Measurements from ENCODE around the gene SMG6. TPM values are rescaled to one million over a fixed set of nuclear protein-coding genes. Genes with fewer than 3 reads are reported as not detected.

Gene SMG6
- total RNA-seq, 1 donor from 2014 or later, result 38.1 TPM

DNA sequence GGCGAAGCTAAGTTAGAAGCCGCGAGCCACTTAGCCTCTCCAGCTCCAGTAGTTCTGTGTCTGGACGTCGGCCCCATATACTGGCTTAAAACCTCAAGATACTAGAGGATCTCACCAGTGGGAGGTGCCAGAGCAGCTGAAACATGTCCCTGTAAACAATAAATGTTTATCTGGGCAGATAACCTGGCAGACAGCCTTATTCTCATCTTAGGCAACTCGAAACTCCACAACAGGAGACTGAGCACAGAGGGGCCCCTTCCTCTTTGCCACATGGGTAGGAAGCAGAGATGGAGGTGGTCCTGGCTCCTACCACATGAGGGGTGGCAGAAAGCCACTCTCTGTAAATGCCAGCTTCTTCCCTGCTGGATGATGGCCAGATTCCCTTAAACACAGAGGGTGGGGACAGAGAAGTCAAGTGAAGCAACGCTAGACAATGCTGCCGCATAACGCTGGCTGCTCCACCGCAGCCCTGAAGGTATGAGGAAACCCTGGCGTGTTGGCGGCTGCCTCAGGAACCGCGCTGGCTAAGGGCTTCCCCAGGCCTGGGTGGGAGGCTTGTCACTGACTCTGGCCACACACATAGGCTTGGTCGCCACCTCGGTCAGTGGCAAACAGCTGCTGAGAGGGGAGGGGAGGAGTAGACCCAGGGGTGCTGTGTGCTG lies 180.8 kb downstream of the SMG6 start:
- TF ChIP-seq, protein P1, sequence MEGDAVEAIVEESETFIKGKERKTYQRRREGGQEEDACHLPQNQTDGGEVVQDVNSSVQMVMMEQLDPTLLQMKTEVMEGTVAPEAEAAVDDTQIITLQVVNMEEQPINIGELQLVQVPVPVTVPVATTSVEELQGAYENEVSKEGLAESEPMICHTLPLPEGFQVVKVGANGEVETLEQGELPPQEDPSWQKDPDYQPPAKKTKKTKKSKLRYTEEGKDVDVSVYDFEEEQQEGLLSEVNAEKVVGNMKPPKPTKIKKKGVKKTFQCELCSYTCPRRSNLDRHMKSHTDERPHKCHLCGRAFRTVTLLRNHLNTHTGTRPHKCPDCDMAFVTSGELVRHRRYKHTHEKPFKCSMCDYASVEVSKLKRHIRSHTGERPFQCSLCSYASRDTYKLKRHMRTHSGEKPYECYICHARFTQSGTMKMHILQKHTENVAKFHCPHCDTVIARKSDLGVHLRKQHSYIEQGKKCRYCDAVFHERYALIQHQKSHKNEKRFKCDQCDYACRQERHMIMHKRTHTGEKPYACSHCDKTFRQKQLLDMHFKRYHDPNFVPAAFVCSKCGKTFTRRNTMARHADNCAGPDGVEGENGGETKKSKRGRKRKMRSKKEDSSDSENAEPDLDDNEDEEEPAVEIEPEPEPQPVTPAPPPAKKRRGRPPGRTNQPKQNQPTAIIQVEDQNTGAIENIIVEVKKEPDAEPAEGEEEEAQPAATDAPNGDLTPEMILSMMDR (IDR thresholded peaks at IDR 0.05; ENCODE audit: unreplicated experiment), result no peak
- DNase-seq (ENCODE audit: low spot score), result no peak
- Mint-ChIP-seq H3K9me3 (ENCODE audit: unreplicated experiment) (no peaks in the 10 kb centered on the region), H3K4me1 (ENCODE audit: unreplicated experiment) (peaks cover 25% of the 10 kb centered on the region), H3K27me3 (ENCODE audit: unreplicated experiment) (no peaks in the 10 kb centered on the region), H3K4me3 (ENCODE audit: unreplicated experiment) (no peak overlapping the region), H3K27ac (ENCODE audit: unreplicated experiment) (no peak overlapping the region), H3K36me3 (ENCODE audit: low read depth, unreplicated experiment) (peaks cover 6% of the 10 kb centered on the region)

- DNase-seq (ENCODE audit: low spot score), result no peak
- Mint-ChIP-seq H3K27me3 (ENCODE audit: unreplicated experiment) (no peaks in the 10 kb centered on the region), H3K4me1 (ENCODE audit: unreplicated experiment) (peaks cover 25% of the 10 kb centered on the region), H3K4me3 (ENCODE audit: unreplicated experiment) (no peak overlapping the region), H3K9me3 (ENCODE audit: unreplicated experiment) (no peaks in the 10 kb centered on the region), H3K36me3 (ENCODE audit: low read depth, unreplicated experiment) (peaks cover 6% of the 10 kb centered on the region), H3K27ac (ENCODE audit: unreplicated experiment) (no peak overlapping the region)
- TF ChIP-seq, protein P1 (IDR thresholded peaks at IDR 0.05; ENCODE audit: unreplicated experiment), result no peak
Measured at GRCh38 chr17:2120586-2121335, 182.8 kb downstream of the SMG6 start.

GRCh38 chr17:2113279-2113622 lies 190.3 kb downstream of the SMG6 start:
- Mint-ChIP-seq H3K27me3 (ENCODE audit: unreplicated experiment) (no peaks in the 10 kb centered on the region), H3K9me3 (ENCODE audit: unreplicated experiment) (no peaks in the 10 kb centered on the region), H3K27ac (ENCODE audit: unreplicated experiment) (no peak overlapping the region), H3K4me3 (ENCODE audit: unreplicated experiment) (no peak overlapping the region), H3K36me3 (ENCODE audit: low read depth, unreplicated experiment) (no peaks in the 10 kb centered on the region), H3K4me1 (ENCODE audit: unreplicated experiment) (no peaks in the 10 kb centered on the region)
- TF ChIP-seq, protein P1 (IDR thresholded peaks at IDR 0.05; ENCODE audit: unreplicated experiment), result no peak
- no peak for DNase-seq (ENCODE audit: low spot score)

DNA sequence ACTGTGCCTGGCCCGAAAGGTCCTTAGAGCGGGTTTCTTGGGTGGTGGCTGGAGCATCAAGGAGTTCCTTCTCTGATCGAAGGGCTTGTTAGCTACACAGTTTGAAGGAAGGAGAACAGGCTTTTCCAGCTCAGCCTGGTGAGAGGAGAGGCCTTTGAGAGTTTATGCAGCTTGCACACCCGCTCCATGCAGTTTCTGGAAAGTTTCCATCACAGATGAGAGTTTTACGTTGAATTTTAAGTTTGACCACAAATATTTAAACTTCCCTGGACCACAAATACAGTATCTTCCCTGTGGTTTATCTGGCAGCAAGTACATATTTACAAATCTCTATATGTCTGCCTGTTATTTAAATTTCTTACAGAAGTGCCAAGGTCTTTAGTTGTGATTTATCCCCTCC lies 191.9 kb downstream of the SMG6 start:
- H3K4me3 Mint-ChIP-seq (ENCODE audit: unreplicated experiment), result no peak overlapping the region
- no peak overlapping the region for H3K27ac Mint-ChIP-seq (ENCODE audit: unreplicated experiment)
- peaks cover 13% of the 10 kb centered on the region for H3K4me1 Mint-ChIP-seq (ENCODE audit: unreplicated experiment)
- no peaks in the 10 kb centered on the region for H3K36me3 Mint-ChIP-seq (ENCODE audit: low read depth, unreplicated experiment)
- no peak for DNase-seq (ENCODE audit: low spot score)
- H3K27me3 Mint-ChIP-seq (ENCODE audit: unreplicated experiment), result no peaks in the 10 kb centered on the region
- TF ChIP-seq, protein P1 (IDR thresholded peaks at IDR 0.05; ENCODE audit: unreplicated experiment), result no peak
- no peaks in the 10 kb centered on the region for H3K9me3 Mint-ChIP-seq (ENCODE audit: unreplicated experiment)

DNA sequence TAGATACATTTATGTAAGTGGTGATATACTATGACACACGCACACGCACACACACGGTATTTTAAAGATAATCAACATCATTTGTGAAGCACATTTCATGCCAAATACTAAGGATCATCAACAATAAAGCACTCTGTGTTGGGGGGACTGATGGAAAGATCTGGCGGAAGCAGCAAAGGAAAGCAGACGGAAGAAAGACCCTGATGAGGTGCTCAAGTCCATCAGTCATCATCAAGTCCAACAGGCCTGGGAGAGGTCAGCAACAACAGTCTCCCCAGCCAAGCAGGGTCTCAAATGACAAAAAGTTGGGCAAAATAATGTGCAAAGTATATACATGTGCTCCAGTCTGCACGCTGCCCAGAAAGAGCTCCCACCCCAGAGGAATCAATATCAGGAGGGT lies 193.1 kb downstream of the SMG6 start:
- Mint-ChIP-seq H3K9me3 (ENCODE audit: unreplicated experiment) (no peaks in the 10 kb centered on the region), H3K27me3 (ENCODE audit: unreplicated experiment) (peaks cover 1% of the 10 kb centered on the region), H3K36me3 (ENCODE audit: low read depth, unreplicated experiment) (no peaks in the 10 kb centered on the region), H3K27ac (ENCODE audit: unreplicated experiment) (no peak overlapping the region), H3K4me1 (ENCODE audit: unreplicated experiment) (peaks cover 24% of the 10 kb centered on the region), H3K4me3 (ENCODE audit: unreplicated experiment) (no peak overlapping the region)
- no peak for DNase-seq (ENCODE audit: low spot score)
- TF ChIP-seq, protein P1 (IDR thresholded peaks at IDR 0.05; ENCODE audit: unreplicated experiment), result no peak

All from endothelial cell (in vitro differentiated cells).